AG04449 (cell line): ENCODE results near the gene CAPN12.
A peak's percentile ranks its signal among the peaks of the same experiment; 100 is the strongest.

Experiments
- CTCF ChIA-PET: fragments of 350-600 bp; formaldehyde crosslinking; extraction: SDS; loops from one replicate; lab custom pipeline; 2021; ENCODE audit warnings: antibody characterized with exemption; lab: Yijun Ruan, JAX
- POLR2A ChIA-PET: fragments of 400-600, 350-600 bp; formaldehyde crosslinking; extraction: SDS; loops from one replicate; lab custom pipeline; 2020; ENCODE audit warnings: antibody characterized with exemption, inconsistent platforms; lab: Yijun Ruan, JAX
- DNase-seq: peaks from one replicate; pipeline ENCODE4 v3.0.0-alpha.2; 2010; ENCODE audit warnings: low read depth, low spot score
- H3K4me3 ChIP-seq: 2 replicates; pipeline ENCODE4 v1.5.1; 2011; ENCODE audit warnings: low read depth, mild to moderate bottlenecking, control low read depth, low read length
- CTCF ChIP-seq: IDR thresholded peaks from one replicate; pipeline ENCODE4 v1.5.1; 2011; ENCODE audit warnings: mild to moderate bottlenecking, moderate library complexity, low read length, control low read depth, inconsistent platforms; ENCODE audit not compliant: insufficient read depth; ENCODE audit errors: missing control alignments

CAPN12 gene

GRCh38 chr19:38730470-38730730 is 13.9 kb downstream of the CAPN12 start:
- no peak for DNase-seq
- no peak for TF ChIP-seq CTCF
- CTCF ChIA-PET = interaction anchor here (0.6 to 1.5 kb wide), 12 partner anchors 10 to 199 kb away, joined by 3 to 6 read pairs (median 4); no protein-coding TSS in a partner anchor
- POLR2A ChIA-PET = interaction anchor here (0.6 kb wide), 1 partner anchor 62 kb away, joined by 3 read pairs; no protein-coding TSS in a partner anchor
- no peak overlapping the region for H3K4me3 ChIP-seq

GRCh38 chr19:38729653-38730469 is 14.4 kb downstream of the CAPN12 start:
- peak; percentile 91 for TF ChIP-seq CTCF
- CTCF ChIA-PET = interaction anchor here (0.6 to 1.5 kb wide), 12 partner anchors 9 to 200 kb away, joined by 3 to 6 read pairs (median 4); no protein-coding TSS in a partner anchor
- no peak for DNase-seq
- H3K4me3 ChIP-seq = no peak overlapping the region
- POLR2A ChIA-PET = no interaction called here

- no peak for TF ChIP-seq CTCF
- no peak overlapping the region for H3K4me3 ChIP-seq
- ChIA-PET CTCF (interaction anchor here (1.3 to 2.2 kb wide), 3 partner anchors 13 to 80 kb away, joined by 4 to 7 read pairs (median 5); no protein-coding TSS in a partner anchor), POLR2A (no interaction called here)
- DNase-seq = no peak
Measured at GRCh38 chr19:38728752-38729541, 15.3 kb downstream of the CAPN12 start.

GRCh38 chr19:38727868-38728660 is 16.2 kb downstream of the CAPN12 start:
- no peak overlapping the region for H3K4me3 ChIP-seq
- no peak for DNase-seq
- POLR2A ChIA-PET = no interaction called here
- no peak for TF ChIP-seq CTCF
- CTCF ChIA-PET = interaction anchor here (1.3 to 2.2 kb wide), 2 partner anchors 13 to 79 kb away, joined by 4 to 7 read pairs; no protein-coding TSS in a partner anchor

GRCh38 chr19:38727306-38727867 is 16.9 kb downstream of the CAPN12 start:
- DNase-seq = no peak
- H3K4me3 ChIP-seq = no peak overlapping the region
- TF ChIP-seq CTCF = no peak
- CTCF ChIA-PET = interaction anchor here (2.2 kb wide), 1 partner anchor 12 kb away, joined by 7 read pairs; no protein-coding TSS in a partner anchor
- POLR2A ChIA-PET = no interaction called here
